ENCODE data around the gene CSPG4. TPM values are rescaled to one million over a fixed set of nuclear protein-coding genes. Genes with fewer than 3 reads are reported as not detected.
"Not testable (repeated sequence)": the region's sequence is repeated elsewhere in the genome, so short reads cannot be mapped to it uniquely, and the experiment has no call there.

Gene CSPG4
- total RNA-seq, 2 donors from 2014 or later, result 32.6 to 55.6 TPM

- Histone ChIP-seq H3K27me3 (no peaks in the 10 kb centered on the region), H3K4me3 (no peak overlapping the region), H3K27ac (peak overlapping the region; percentile 75 to 83), H3K9me3 (no peaks in the 10 kb centered on the region), H3K4me1 (peaks cover 0 to 79% of the 10 kb centered on the region in 2 donors), H3K36me3 (no peaks in the 10 kb centered on the region)
- DNase-seq (ENCODE audit: low spot score), result no peak
- TF ChIP-seq, protein P1, sequence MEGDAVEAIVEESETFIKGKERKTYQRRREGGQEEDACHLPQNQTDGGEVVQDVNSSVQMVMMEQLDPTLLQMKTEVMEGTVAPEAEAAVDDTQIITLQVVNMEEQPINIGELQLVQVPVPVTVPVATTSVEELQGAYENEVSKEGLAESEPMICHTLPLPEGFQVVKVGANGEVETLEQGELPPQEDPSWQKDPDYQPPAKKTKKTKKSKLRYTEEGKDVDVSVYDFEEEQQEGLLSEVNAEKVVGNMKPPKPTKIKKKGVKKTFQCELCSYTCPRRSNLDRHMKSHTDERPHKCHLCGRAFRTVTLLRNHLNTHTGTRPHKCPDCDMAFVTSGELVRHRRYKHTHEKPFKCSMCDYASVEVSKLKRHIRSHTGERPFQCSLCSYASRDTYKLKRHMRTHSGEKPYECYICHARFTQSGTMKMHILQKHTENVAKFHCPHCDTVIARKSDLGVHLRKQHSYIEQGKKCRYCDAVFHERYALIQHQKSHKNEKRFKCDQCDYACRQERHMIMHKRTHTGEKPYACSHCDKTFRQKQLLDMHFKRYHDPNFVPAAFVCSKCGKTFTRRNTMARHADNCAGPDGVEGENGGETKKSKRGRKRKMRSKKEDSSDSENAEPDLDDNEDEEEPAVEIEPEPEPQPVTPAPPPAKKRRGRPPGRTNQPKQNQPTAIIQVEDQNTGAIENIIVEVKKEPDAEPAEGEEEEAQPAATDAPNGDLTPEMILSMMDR (IDR thresholded peaks at IDR 0.05), result no peak
Observed at GRCh38 chr15:75702436-75702835, 10.2 kb downstream of the CSPG4 start.

DNA sequence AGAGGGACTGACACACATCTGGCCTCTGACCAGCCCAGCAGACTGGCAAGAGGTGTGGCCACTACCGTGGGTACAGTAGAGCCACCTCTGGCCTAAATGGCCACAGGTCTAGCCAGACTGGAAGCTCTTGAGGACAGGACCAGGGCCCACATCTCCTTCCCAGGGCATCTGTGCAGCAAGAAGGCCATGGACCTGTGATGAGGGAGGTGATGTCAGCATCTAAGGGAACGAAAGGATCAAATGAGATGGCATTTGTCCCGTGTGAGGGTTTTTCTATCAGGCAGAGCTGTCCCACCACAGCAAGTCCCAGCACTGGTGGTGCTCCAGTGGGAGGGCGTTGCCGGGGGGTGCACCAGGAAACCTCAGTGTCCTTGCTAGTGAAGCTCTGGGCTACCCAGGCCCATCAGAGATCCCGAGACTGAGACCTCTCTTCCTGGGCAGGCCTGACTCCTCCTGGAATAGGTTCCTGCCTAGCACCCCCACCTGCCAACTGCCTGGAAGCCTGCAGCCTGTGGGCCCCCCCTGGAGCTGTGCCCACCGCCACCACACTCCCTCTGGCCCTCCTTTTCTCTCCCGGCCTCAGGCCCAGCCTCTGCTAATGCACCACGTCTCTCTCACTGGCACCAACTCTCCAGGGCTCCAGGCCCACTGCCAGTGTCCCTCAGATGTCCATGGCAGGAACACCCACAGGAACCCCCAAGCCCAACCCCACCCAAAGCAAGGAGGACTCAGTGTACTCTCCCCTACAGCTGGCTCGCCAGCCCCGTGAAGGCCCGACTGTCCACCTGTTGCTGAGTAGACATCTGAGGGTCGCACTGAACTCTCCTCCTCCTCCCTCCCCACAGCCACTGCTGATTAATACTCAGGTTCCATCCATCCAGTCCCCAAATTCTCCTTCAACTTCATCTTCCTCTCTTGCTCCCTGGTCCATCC is 11.3 kb downstream of the CSPG4 start:
- not testable (repeated sequence) for DNase-seq (ENCODE audit: low spot score); H3K4me3 ChIP-seq; H3K9me3 ChIP-seq; H3K27me3 ChIP-seq; H3K36me3 ChIP-seq
- H3K27ac ChIP-seq, result peak overlapping the region; percentile 75 to 83
- peaks cover 0 to 85% of the 10 kb centered on the region in 2 donors for H3K4me1 ChIP-seq

- H3K36me3 ChIP-seq, H3K9me3 ChIP-seq, H3K27me3 ChIP-seq: not testable (repeated sequence)
- Histone ChIP-seq H3K4me1 (peaks cover 0 to 85% of the 10 kb centered on the region in 2 donors), H3K27ac (peak overlapping the region; percentile 75 to 83), H3K4me3 (peak overlapping the region in 1 of 2 donors; percentile 6)
- peak; percentile 90 for DNase-seq (ENCODE audit: low spot score)
Observed at GRCh38 chr15:75699961-75700874, 12.4 kb downstream of the CSPG4 start.

- H3K36me3 ChIP-seq; H3K9me3 ChIP-seq; DNase-seq (ENCODE audit: low spot score); H3K27me3 ChIP-seq; H3K4me3 ChIP-seq: not testable (repeated sequence)
- Histone ChIP-seq H3K4me1 (peaks cover 0 to 85% of the 10 kb centered on the region in 2 donors), H3K27ac (peak overlapping the region; percentile 75 to 82)
Observed at GRCh38 chr15:75699517-75699916, 13.1 kb downstream of the CSPG4 start.

GRCh38 chr15:75697974-75698747 is 14.5 kb downstream of the CSPG4 start:
- Histone ChIP-seq H3K27ac (peak overlapping the region; percentile 75 to 82), H3K4me1 (peaks cover 0 to 93% of the 10 kb centered on the region in 2 donors)
- not testable (repeated sequence) for H3K9me3 ChIP-seq; H3K36me3 ChIP-seq; DNase-seq (ENCODE audit: low spot score); H3K4me3 ChIP-seq; H3K27me3 ChIP-seq

- Histone ChIP-seq H3K4me3 (no peak overlapping the region), H3K9me3 (no peaks in the 10 kb centered on the region), H3K36me3 (no peaks in the 10 kb centered on the region), H3K27ac (peak overlapping the region; percentile 75 to 82), H3K4me1 (peaks cover 0 to 93% of the 10 kb centered on the region in 2 donors), H3K27me3 (no peaks in the 10 kb centered on the region)
- TF ChIP-seq, protein P1 (IDR thresholded peaks at IDR 0.05), result no peak
- no peak for DNase-seq (ENCODE audit: low spot score)
Observed at GRCh38 chr15:75697523-75697922, 15.1 kb downstream of the CSPG4 start.

DNA sequence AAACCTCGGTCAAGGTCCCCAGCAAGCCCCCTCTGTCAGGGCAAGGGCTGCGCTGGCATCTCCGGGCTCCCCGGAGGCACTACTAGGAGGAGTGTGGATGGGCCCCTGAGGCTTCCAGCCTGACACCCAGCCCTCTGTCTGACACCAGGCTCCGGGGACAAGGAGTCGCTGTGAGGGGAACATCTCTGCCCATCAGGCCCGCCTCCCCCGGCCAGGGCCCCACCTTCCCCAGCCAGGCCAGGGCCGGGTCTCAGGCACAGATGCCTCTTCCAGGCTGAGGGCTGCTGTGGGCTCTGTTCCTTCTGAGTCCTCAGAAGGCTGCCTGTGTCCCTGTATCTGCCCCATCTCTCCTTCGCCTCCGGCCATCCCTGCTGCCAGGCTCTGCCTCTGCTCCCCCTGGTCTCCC is 15.8 kb downstream of the CSPG4 start:
- H3K36me3 ChIP-seq, result peaks cover 7% of the 10 kb centered on the region
- peaks cover 0 to 87% of the 10 kb centered on the region in 2 donors for H3K4me1 ChIP-seq

More for the DNA sequence above, 15.8 kb downstream of the CSPG4 start:
- no peaks in the 10 kb centered on the region for H3K9me3 ChIP-seq
- no peak overlapping the region for H3K4me3 ChIP-seq
- no peaks in the 10 kb centered on the region for H3K27me3 ChIP-seq
- TF ChIP-seq, protein P1 (IDR thresholded peaks at IDR 0.05), result no peak
- peak overlapping the region; percentile 75 to 82 for H3K27ac ChIP-seq
- DNase-seq (ENCODE audit: low spot score), result no peak

Measured in right atrium auricular region (tissue), 2 donors.